ENCODE measurements around the gene ALDH3A1.

The ALDH3A1 gene

GRCh38 chr17:19781488-19782458 lies 33.7 kb upstream of the ALDH3A1 start:
- H3K36me3 Mint-ChIP-seq (ENCODE audit: low read depth) = peaks cover 51% of the 10 kb centered on the region
- no peaks in the 10 kb centered on the region for H3K27me3 Mint-ChIP-seq (ENCODE audit: low read depth)
- H3K27ac Mint-ChIP-seq = no peak overlapping the region
- no peak overlapping the region for H3K4me3 Mint-ChIP-seq
- no peaks in the 10 kb centered on the region for H3K4me1 Mint-ChIP-seq
- TF ChIP-seq CTCF (IDR thresholded peaks at IDR 0.05; ENCODE audit: unreplicated experiment in 3 of 3) = no peak
- H3K9me3 Mint-ChIP-seq = no peaks in the 10 kb centered on the region

DNA sequence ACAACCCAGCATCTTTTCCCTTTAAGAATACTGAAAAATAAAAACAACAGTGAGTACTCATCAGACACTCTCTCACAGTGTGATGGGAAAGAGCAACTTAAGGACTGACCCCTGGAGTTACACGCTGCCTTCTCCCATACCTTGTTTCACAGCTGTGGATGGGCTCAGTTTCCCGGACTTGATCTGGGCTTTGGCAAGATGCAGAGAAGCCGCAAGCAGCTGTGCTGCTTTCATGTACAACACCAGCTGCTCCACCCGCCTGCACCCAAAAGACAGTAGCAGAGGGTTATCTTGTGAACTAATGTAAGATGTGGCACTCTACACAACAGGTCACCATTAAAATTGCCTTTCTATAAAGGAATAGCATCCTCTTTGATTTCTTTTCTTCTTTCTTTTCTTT lies 32.7 kb upstream of the ALDH3A1 start:
- H3K27ac Mint-ChIP-seq = no peak overlapping the region
- H3K4me1 Mint-ChIP-seq = no peaks in the 10 kb centered on the region
- peaks cover 59% of the 10 kb centered on the region for H3K36me3 Mint-ChIP-seq (ENCODE audit: low read depth)
- H3K27me3 Mint-ChIP-seq (ENCODE audit: low read depth) = no peaks in the 10 kb centered on the region
- H3K4me3 Mint-ChIP-seq = no peak overlapping the region
- TF ChIP-seq CTCF (IDR thresholded peaks at IDR 0.05; ENCODE audit: unreplicated experiment in 3 of 3) = no peak
- no peaks in the 10 kb centered on the region for H3K9me3 Mint-ChIP-seq

DNA sequence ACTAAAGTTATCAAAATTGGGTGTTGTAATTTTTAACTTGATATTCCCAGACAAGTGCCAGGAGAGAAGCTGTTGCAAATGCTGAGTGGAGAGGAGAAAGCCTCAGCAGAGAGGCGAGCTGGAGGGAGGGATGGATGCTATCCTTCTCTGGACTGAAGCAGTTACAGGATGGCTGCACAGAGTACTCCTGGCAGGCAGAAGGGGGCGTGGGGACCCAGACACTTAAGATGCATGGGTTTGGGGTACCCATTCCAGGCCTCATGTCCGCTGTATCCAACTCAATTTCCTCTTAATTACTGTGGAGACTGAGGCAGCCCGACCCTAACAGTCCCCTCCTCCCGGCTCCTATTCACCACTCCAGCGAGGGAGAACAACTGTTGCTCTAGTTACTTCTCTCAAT lies 25.4 kb upstream of the ALDH3A1 start:
- peak overlapping the region in 1 of 3 experiments; percentile 37 for H3K27ac Mint-ChIP-seq
- H3K4me3 Mint-ChIP-seq = no peak overlapping the region
- peaks cover 48% of the 10 kb centered on the region for H3K36me3 Mint-ChIP-seq (ENCODE audit: low read depth)
- H3K4me1 Mint-ChIP-seq = peaks cover 9% of the 10 kb centered on the region
- H3K9me3 Mint-ChIP-seq = no peaks in the 10 kb centered on the region
- no peak for TF ChIP-seq CTCF (IDR thresholded peaks at IDR 0.05; ENCODE audit: unreplicated experiment in 3 of 3)
- H3K27me3 Mint-ChIP-seq (ENCODE audit: low read depth) = no peaks in the 10 kb centered on the region

GRCh38 chr17:19771971-19772630 lies 24.0 kb upstream of the ALDH3A1 start:
- no peak for TF ChIP-seq CTCF (IDR thresholded peaks at IDR 0.05; ENCODE audit: unreplicated experiment in 3 of 3)
- Mint-ChIP-seq H3K9me3 (no peaks in the 10 kb centered on the region), H3K4me1 (peaks cover 9% of the 10 kb centered on the region), H3K4me3 (no peak overlapping the region), H3K36me3 (ENCODE audit: low read depth) (peaks cover 36% of the 10 kb centered on the region), H3K27ac (no peak overlapping the region), H3K27me3 (ENCODE audit: low read depth) (no peaks in the 10 kb centered on the region)

- TF ChIP-seq CTCF (IDR thresholded peaks at IDR 0.05; ENCODE audit: unreplicated experiment in 3 of 3) = no peak
- peaks cover 27% of the 10 kb centered on the region for H3K36me3 Mint-ChIP-seq (ENCODE audit: low read depth)
- H3K27ac Mint-ChIP-seq = peak overlapping the region in 2 of 3 experiments; percentile 34 to 39
- H3K4me1 Mint-ChIP-seq = peaks cover 16% of the 10 kb centered on the region
- H3K27me3 Mint-ChIP-seq (ENCODE audit: low read depth) = no peaks in the 10 kb centered on the region
- H3K9me3 Mint-ChIP-seq = no peaks in the 10 kb centered on the region
- no peak overlapping the region for H3K4me3 Mint-ChIP-seq
These were observed 23.1 kb upstream of the ALDH3A1 start for GRCh38 chr17:19770985-19771735.
